H1 (cell line): Measurements from ENCODE around the gene MGMT. TPM values are rescaled to one million over a fixed set of nuclear protein-coding genes. Genes with fewer than 3 reads are reported as not detected.

Experiments used
- CTCF ChIA-PET: fragments of 300-600 bp; sonication (Branson Sonifier 250); formaldehyde crosslinking; loops from one replicate; lab custom pipeline; 2021; ENCODE audit not compliant: partially characterized antibody; lab: Charles Lee
- POLR2A ChIA-PET: fragments of 300-600 bp; sonication (Branson Sonifier 250); formaldehyde crosslinking; loops from one replicate; lab custom pipeline; 2021; ENCODE audit warnings: inconsistent platforms; ENCODE audit not compliant: partially characterized antibody; lab: Charles Lee
- DNase-seq, 2 experiments: peaks; one replicate each; pipeline versions ENCODE4 v3.0.0 to v3.0.0-alpha.2; 2010 to 2022; ENCODE audit warnings: low spot score in 2 of 2, low read depth in 1 of 2, mixed read lengths in 1 of 2
- FAIRE-seq: peaks from 2 replicates; lab custom pipeline; 2011; peaks lifted over from hg19 to GRCh38; lab: Jason Lieb, UNC
- H2AFZ ChIP-seq: 2 replicates; pipeline ENCODE4 v1.8.1; 2012; ENCODE audit warnings: low read length, inconsistent platforms
- H2AK5ac ChIP-seq: 2 replicates; pipeline ENCODE4 v1.6.1; 2013; ENCODE audit warnings: low read depth, low read length
- H2BK120ac ChIP-seq: replicated peaks from 2 replicates; pipeline ENCODE3; 2013; ENCODE audit warnings: low read depth, low read length, inconsistent platforms
- H2BK12ac ChIP-seq: 2 replicates; pipeline ENCODE4 v1.6.1; 2013; ENCODE audit warnings: low read depth, low read length
- H2BK15ac ChIP-seq: 2 replicates; pipeline ENCODE4 v1.6.1; 2013; ENCODE audit warnings: low read length
- H2BK20ac ChIP-seq: 2 replicates; pipeline ENCODE4 v1.6.1; 2013; ENCODE audit warnings: low read length
- H2BK5ac ChIP-seq: 2 replicates; pipeline ENCODE4 v1.6.1; 2013; ENCODE audit warnings: low read depth, low read length
- H3K14ac ChIP-seq: 2 replicates; pipeline ENCODE4 v1.6.1; 2013; ENCODE audit warnings: inconsistent platforms; ENCODE audit not compliant: insufficient read length
- H3K18ac ChIP-seq: 2 replicates; pipeline ENCODE4 v1.6.1; 2013; ENCODE audit warnings: low read length; ENCODE audit errors: extremely low read depth
- H3K23ac ChIP-seq: 2 replicates; pipeline ENCODE4 v1.6.1; 2013; ENCODE audit warnings: inconsistent platforms; ENCODE audit not compliant: insufficient read length
- H3K23me2 ChIP-seq: 2 replicates; pipeline ENCODE4 v1.6.1; 2013; ENCODE audit warnings: low read depth, low read length
- H3K27ac ChIP-seq: 2 replicates; pipeline ENCODE4 v1.6.1; 2011; ENCODE audit warnings: low read depth, low read length, inconsistent platforms
- H3K27me3 ChIP-seq, 4 experiments: replicated peaks in 1 of 4; 1 replicate in 1 of 4; 2 replicates in 3 of 4; pipeline versions ENCODE4 v1.6.1 to v1.8.1; 2011 to 2013; ENCODE audit warnings: low read length in 3 of 4, mild to moderate bottlenecking in 3 of 4, inconsistent platforms in 2 of 4, mixed read lengths in 2 of 4, moderate library complexity in 1 of 4; ENCODE audit not compliant: control insufficient read depth in 3 of 4, insufficient read depth in 3 of 4; ENCODE audit errors: extremely low read depth in 1 of 4
- H3K36me3 ChIP-seq, 4 experiments: 2 replicates each; pipeline versions ENCODE4 v1.6.1 to v1.8.1; 2011 to 2013; ENCODE audit warnings: mild to moderate bottlenecking in 4 of 4, low read length in 3 of 4, moderate library complexity in 2 of 4, control low read depth in 1 of 4, inconsistent platforms in 1 of 4; ENCODE audit not compliant: insufficient read depth in 4 of 4, control insufficient read depth in 2 of 4
- H3K4ac ChIP-seq: replicated peaks from 2 replicates; pipeline ENCODE3; 2013; ENCODE audit warnings: low read length, low read depth, mixed read lengths, inconsistent platforms; ENCODE audit not compliant: insufficient read length
- H3K4me1 ChIP-seq, 4 experiments: replicated peaks in 1 of 4; 1 replicate in 1 of 4; 2 replicates in 3 of 4; pipeline versions ENCODE4 v1.6.1 to v1.8.1; 2011 to 2013; ENCODE audit warnings: low read length in 3 of 4, inconsistent platforms in 2 of 4, mixed read lengths in 1 of 4; ENCODE audit not compliant: insufficient read depth in 4 of 4, control insufficient read depth in 3 of 4
- H3K4me2 ChIP-seq, 2 experiments: 2 replicates each; pipeline versions ENCODE4 v1.6.1 to v1.8.1; 2011 to 2013; ENCODE audit warnings: low read depth in 2 of 2, low read length in 2 of 2, control low read depth in 1 of 2, inconsistent platforms in 1 of 2, mild to moderate bottlenecking in 1 of 2; ENCODE audit not compliant: insufficient read depth in 1 of 2
- H3K4me3 ChIP-seq, 4 experiments: fragments of 200-600, 300-600 bp in 1 of 4; sonication (generic), shearing (Covaris generic), sonication (Bioruptor Twin) in 1 of 4; 2 replicates each; pipeline versions ENCODE4 v1.5.1 to v1.8.1; 2011 to 2016; ENCODE audit warnings: low read length in 4 of 4, low read depth in 3 of 4, control low read depth in 2 of 4, inconsistent platforms in 2 of 4, mild to moderate bottlenecking in 2 of 4, mixed read lengths in 1 of 4, moderate library complexity in 1 of 4; ENCODE audit not compliant: insufficient read depth in 2 of 4; ENCODE audit errors: extremely low read depth in 1 of 4
- H3K56ac ChIP-seq: replicated peaks from 2 replicates; pipeline ENCODE3; 2013; ENCODE audit warnings: low read depth, mild to moderate bottlenecking, mixed read lengths, low read length, inconsistent platforms; ENCODE audit not compliant: insufficient read length
- H3K79me1 ChIP-seq: 2 replicates; pipeline ENCODE4 v1.6.1; 2013; ENCODE audit warnings: low read depth, low read length, control low read depth
- H3K79me2 ChIP-seq, 2 experiments: 2 replicates each; pipeline versions ENCODE4 v1.6.1 to v1.8.1; 2012 to 2013; ENCODE audit warnings: low read length in 2 of 2, mild to moderate bottlenecking in 2 of 2, inconsistent platforms in 1 of 2; ENCODE audit not compliant: insufficient read depth in 2 of 2, control insufficient read depth in 1 of 2
- H3K9ac ChIP-seq, 4 experiments: replicated peaks in 1 of 4; 1 replicate in 1 of 4; 2 replicates in 3 of 4; pipeline versions ENCODE4 v1.6.1 to v1.8.1; 2011 to 2013; ENCODE audit warnings: low read depth in 3 of 4, low read length in 3 of 4, control low read depth in 2 of 4, mild to moderate bottlenecking in 2 of 4, moderate library complexity in 2 of 4, inconsistent platforms in 1 of 4; ENCODE audit errors: extremely low read depth in 1 of 4
- H3K9me3 ChIP-seq, 2 experiments: 2 replicates each; pipeline versions ENCODE4 v1.6.1 to v1.8.1; 2012 to 2013; ENCODE audit warnings: mild to moderate bottlenecking in 2 of 2, moderate library complexity in 2 of 2, control low read depth in 1 of 2, inconsistent platforms in 1 of 2, low read depth in 1 of 2, low read length in 1 of 2, mixed read lengths in 1 of 2; ENCODE audit not compliant: insufficient read depth in 2 of 2
- H4K20me1 ChIP-seq, 2 experiments: replicated peaks in 1 of 2; 2 replicates each; pipeline versions ENCODE3 to v1.8.1; 2011 to 2013; ENCODE audit warnings: inconsistent platforms in 2 of 2, low read length in 2 of 2, mild to moderate bottlenecking in 1 of 2; ENCODE audit not compliant: insufficient read depth in 2 of 2, control insufficient read depth in 1 of 2
- H4K5ac ChIP-seq: 2 replicates; pipeline ENCODE4 v1.6.1; 2013; ENCODE audit warnings: low read length, low read depth, mixed read lengths, inconsistent platforms; ENCODE audit not compliant: insufficient read length
- H4K8ac ChIP-seq: 2 replicates; pipeline ENCODE4 v1.8.0; 2013; ENCODE audit warnings: mild to moderate bottlenecking, moderate library complexity, low read length, inconsistent platforms; ENCODE audit not compliant: insufficient read depth; ENCODE audit errors: extremely low read depth
- H4K91ac ChIP-seq: replicated peaks from 2 replicates; pipeline ENCODE3; 2013; ENCODE audit warnings: low read length, mixed read lengths, inconsistent platforms; ENCODE audit not compliant: insufficient read length
- CBX5 ChIP-seq: fragments of 300-800, 300-1000 bp; sonication (generic); IDR thresholded peaks from 2 replicates; pipeline ENCODE4 v1.7.1; 2016; ENCODE audit warnings: antibody characterized with exemption, low read length, low read depth
- KDM4A ChIP-seq: IDR thresholded peaks from one replicate; pipeline ENCODE4 v1.7.1; 2012; ENCODE audit warnings: low read depth, mild to moderate bottlenecking, moderate library complexity, low read length, inconsistent platforms; ENCODE audit not compliant: severe bottlenecking
- MAX ChIP-seq: IDR thresholded peaks from 2 replicates; pipeline ENCODE4 v1.6.1; 2012; ENCODE audit warnings: inconsistent platforms
- RAD21 ChIP-seq, 2 experiments: IDR thresholded peaks in 1 of 2; conservative IDR thresholded peaks in 1 of 2; 2 replicates each; pipeline ENCODE4 v1.6.1; 2011; ENCODE audit warnings: low read depth in 2 of 2, low read length in 2 of 2, improper control_type of control experiment in 1 of 2, inconsistent platforms in 1 of 2, mild to moderate bottlenecking in 1 of 2, moderate library complexity in 1 of 2
- RNF2 ChIP-seq: fragments of 200-900, 300-1000 bp; sonication (generic); IDR thresholded peaks from 2 replicates; pipeline ENCODE4 v1.7.1; 2016; ENCODE audit warnings: borderline replicate concordance, low read depth, mild to moderate bottlenecking, antibody characterized with exemption, low read length; ENCODE audit not compliant: poor library complexity, severe bottlenecking; ENCODE audit errors: missing control alignments
- SP2 ChIP-seq: IDR thresholded peaks from 2 replicates; pipeline ENCODE4 v1.6.1; 2012; ENCODE audit warnings: mild to moderate bottlenecking, low read length, inconsistent platforms
- TBP ChIP-seq: IDR thresholded peaks from 2 replicates; pipeline ENCODE4 v1.6.1; 2011; ENCODE audit warnings: low read depth, low read length, improper control_type of control experiment
- TCF12 ChIP-seq: IDR thresholded peaks from 2 replicates; pipeline ENCODE4 v1.6.1; 2011; ENCODE audit warnings: low read depth, mild to moderate bottlenecking, low read length
- YY1 ChIP-seq: IDR thresholded peaks from 2 replicates; pipeline ENCODE4 v1.6.1; 2011; ENCODE audit warnings: low read depth, mild to moderate bottlenecking, low read length
- WGBS, 2 experiments: shearing (Covaris generic) in 1 of 2; methylation state at CpG; one replicate each; pipeline versions ENCODE4 v1.1.6 to v1.1.7; 2013 to 2015; ENCODE audit warnings: low lambda C conversion rate in 2 of 2, mixed read lengths in 2 of 2, inconsistent platforms in 1 of 2, low coverage in 1 of 2, missing lambda C conversion rate in 1 of 2; ENCODE audit not compliant: insufficient replicate concordance in 2 of 2, insufficient coverage in 1 of 2, insufficient read length in 1 of 2; ENCODE audit errors: extremely low coverage in 1 of 2, missing lambda C conversion rate in 1 of 2; 5-methylcytosine and 5-hydroxymethylcytosine counted together
- polyA plus RNA-seq, 7 experiments: library from polyadenylated mRNA; depleted of rRNA in 3 of 7; stranded (reverse) in 5 of 7; unstranded in 2 of 7; fragments of >200 nt in 5 of 7; fragments of 200-250 nt in 2 of 7; gene quantifications; 1 replicate in 5 of 7; 2 replicates in 1 of 7; 4 replicates in 1 of 7; pipeline versions ENCODE4 v1.2.1 to v1.2.3, GENCODE V29; 2011 to 2013; ENCODE audit warnings: missing spikeins in 2 of 7, mixed read lengths in 2 of 7
- total RNA-seq: library from RNA; stranded (reverse); fragmentation: NEBNext Ultra II Directional; extraction: Animal tissue kit (Norgen Biotek cat#: 25700); gene quantifications from 2 replicates; pipeline ENCODE4 v1.2.1, GENCODE V29; 2021
- TF ChIP-seq, protein P1 (sequence below), 3 experiments: IDR thresholded peaks; 1 replicate in 2 of 3; 2 replicates in 1 of 3; pipeline versions ENCODE4 v1.5.1 to v1.6.1; 2011; ENCODE audit warnings: low read length in 3 of 3, mild to moderate bottlenecking in 3 of 3, inconsistent platforms in 2 of 3, low read depth in 1 of 3, moderate library complexity in 1 of 3; ENCODE audit not compliant: insufficient read depth in 1 of 3; ENCODE audit errors: control extremely low read depth in 1 of 3

Gene MGMT
- total and polyA plus RNA-seq, 2 of the 8 experiments (the other 6 are each of a cell fraction or from before 2014, with no cell fraction given) = 9.9 to 10.7 TPM

GRCh38 chr10:129446183-129446581 is 20.9 kb upstream of the MGMT start:
- H3K36me3 ChIP-seq = no peaks in the 10 kb centered on the region
- WGBS, 2 experiments = 48% methylated on average over 4 of the region's 4 CpGs; no CpG with 5 or more reads in 1 of the 2 experiments
- H2BK5ac ChIP-seq = no peak overlapping the region
- H3K14ac ChIP-seq = no peak overlapping the region
- H2AK5ac ChIP-seq = no peak overlapping the region
- H4K20me1 ChIP-seq = no peaks in the 10 kb centered on the region
- POLR2A ChIA-PET = interaction anchor here (0.5 kb wide), 1 partner anchor 30 kb away, joined by 4 read pairs; no protein-coding TSS in a partner anchor
- H3K27ac ChIP-seq = no peak overlapping the region
- no peaks in the 10 kb centered on the region for H3K79me2 ChIP-seq
- no peaks in the 10 kb centered on the region for H3K23me2 ChIP-seq
- no peak overlapping the region for H4K8ac ChIP-seq
- no peak overlapping the region for H3K4me3 ChIP-seq
- H3K23ac ChIP-seq = no peak overlapping the region
- DNase-seq (peak in 1 of 2 experiments; percentile 17), FAIRE-seq (no peak)
- peaks cover 0 to 7% (median 0%) of the 10 kb centered on the region in 4 experiments; a peak in 3 of 7 replicates for H3K4me1 ChIP-seq
- no peak overlapping the region for H3K18ac ChIP-seq
- no peak overlapping the region for H2BK120ac ChIP-seq
- H3K9me3 ChIP-seq = no peaks in the 10 kb centered on the region
- CTCF ChIA-PET = interaction anchor here (1.7 kb wide), 1 partner anchor 114 kb away, joined by 5 read pairs; no protein-coding TSS in a partner anchor
- no peak overlapping the region for H3K56ac ChIP-seq
- H2AFZ ChIP-seq = no peak overlapping the region
- no peak overlapping the region for H4K91ac ChIP-seq
- H3K9ac ChIP-seq = no peak overlapping the region
- H2BK20ac ChIP-seq = no peak overlapping the region
- H2BK15ac ChIP-seq = no peak overlapping the region
- no peak overlapping the region for H3K4me2 ChIP-seq
- H3K27me3 ChIP-seq = no peaks in the 10 kb centered on the region
- no peak overlapping the region for H3K4ac ChIP-seq
- TF ChIP-seq TCF12 = no peak
- no peak for TF ChIP-seq RNF2
- TF ChIP-seq TBP = 0 out of 2 replicates have a peak, but pooled peaks have one; percentile 16
- TF ChIP-seq RAD21 (IDR thresholded peaks at IDR 0.05 in 1 of 2, conservative IDR thresholded peaks at IDR 0.05 in 1 of 2; ENCODE audit: low read depth in 2 of 2, low read length in 2 of 2) = peak; percentile 13 to 27; a peak in 2 of 4 replicates
- TF ChIP-seq SP2 = no peak
- TF ChIP-seq, protein P1, sequence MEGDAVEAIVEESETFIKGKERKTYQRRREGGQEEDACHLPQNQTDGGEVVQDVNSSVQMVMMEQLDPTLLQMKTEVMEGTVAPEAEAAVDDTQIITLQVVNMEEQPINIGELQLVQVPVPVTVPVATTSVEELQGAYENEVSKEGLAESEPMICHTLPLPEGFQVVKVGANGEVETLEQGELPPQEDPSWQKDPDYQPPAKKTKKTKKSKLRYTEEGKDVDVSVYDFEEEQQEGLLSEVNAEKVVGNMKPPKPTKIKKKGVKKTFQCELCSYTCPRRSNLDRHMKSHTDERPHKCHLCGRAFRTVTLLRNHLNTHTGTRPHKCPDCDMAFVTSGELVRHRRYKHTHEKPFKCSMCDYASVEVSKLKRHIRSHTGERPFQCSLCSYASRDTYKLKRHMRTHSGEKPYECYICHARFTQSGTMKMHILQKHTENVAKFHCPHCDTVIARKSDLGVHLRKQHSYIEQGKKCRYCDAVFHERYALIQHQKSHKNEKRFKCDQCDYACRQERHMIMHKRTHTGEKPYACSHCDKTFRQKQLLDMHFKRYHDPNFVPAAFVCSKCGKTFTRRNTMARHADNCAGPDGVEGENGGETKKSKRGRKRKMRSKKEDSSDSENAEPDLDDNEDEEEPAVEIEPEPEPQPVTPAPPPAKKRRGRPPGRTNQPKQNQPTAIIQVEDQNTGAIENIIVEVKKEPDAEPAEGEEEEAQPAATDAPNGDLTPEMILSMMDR (IDR thresholded peaks at IDR 0.05; ENCODE audit: control extremely low read depth in 1 of 3, insufficient read depth in 1 of 3, low read depth in 1 of 3, low read length in 3 of 3) = peak in 2 of 3 experiments; percentile 8 to 30; a peak in 1 of 4 replicates
- TF ChIP-seq CBX5 = no peak
- TF ChIP-seq KDM4A = no peak
- TF ChIP-seq MAX = no peak
- no peak for TF ChIP-seq YY1
- H3K79me1 ChIP-seq = no peaks in the 10 kb centered on the region
- H2BK12ac ChIP-seq = no peak overlapping the region
- H4K5ac ChIP-seq = no peak overlapping the region
